ENCODE measurements around the gene CST1.
"Not testable (repeated sequence)": the region's sequence is repeated elsewhere in the genome, so short reads cannot be mapped to it uniquely, and the experiment has no call there.

Gene CST1, protein sequence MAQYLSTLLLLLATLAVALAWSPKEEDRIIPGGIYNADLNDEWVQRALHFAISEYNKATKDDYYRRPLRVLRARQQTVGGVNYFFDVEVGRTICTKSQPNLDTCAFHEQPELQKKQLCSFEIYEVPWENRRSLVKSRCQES

DNA sequence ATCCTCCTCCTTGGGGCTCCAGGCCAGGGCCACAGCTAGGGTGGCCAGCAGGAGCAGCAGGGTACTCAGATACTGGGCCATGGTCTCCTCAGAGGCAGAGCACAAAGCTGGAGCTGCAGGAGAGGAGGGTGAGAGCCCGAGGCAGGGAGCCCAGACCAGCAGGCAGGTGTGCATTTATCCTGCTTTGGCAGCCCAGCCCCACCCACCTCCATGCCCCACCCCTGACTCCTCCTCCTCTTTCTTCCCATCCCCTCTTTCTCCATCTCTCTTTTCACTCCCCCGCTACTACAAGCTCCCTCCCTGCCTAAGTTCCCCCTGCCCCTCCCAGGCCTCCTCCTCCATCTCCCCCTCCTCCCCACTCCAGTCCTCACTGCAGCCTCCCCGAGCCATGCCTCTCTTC, at the start of gene CST1:
CST1 (minus strand) TSS at position 150 of the 400 bp plus-strand sequence; CDS start at position 81, 69 bp downstream.
- not testable (repeated sequence) for DNase-seq

DNA sequence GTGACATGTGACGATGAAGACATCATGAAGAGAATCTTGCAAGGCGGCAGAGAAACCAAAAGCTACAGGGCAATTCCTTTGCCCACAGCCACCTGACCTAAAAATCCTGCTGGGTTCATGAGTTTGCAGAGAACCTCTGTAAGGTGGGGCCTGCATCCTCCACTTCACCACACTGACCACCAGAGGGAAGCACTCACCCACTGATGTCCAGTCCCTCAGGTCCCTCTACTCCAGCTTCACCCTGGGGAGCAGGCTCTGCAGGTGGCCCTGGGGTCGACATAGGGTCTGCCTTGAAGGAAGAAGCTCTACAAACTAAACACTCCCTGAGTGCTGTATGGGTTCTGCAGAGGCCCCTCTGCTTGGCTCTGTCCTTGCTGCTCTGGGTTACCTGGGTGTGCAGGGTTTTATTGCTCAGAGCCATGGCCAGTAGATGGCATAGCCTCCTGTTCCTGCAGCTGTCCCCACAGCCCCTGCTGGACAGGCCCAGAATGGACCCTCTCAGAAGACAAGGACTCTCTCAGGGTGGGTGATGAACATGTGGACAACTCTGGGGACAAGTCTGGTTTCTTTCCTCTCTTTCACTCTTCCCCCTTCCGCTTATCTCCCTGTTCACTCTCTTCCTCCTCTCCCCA, 48.6 kb upstream of the CST1 start:
- DNase-seq = not testable (repeated sequence)

DNA sequence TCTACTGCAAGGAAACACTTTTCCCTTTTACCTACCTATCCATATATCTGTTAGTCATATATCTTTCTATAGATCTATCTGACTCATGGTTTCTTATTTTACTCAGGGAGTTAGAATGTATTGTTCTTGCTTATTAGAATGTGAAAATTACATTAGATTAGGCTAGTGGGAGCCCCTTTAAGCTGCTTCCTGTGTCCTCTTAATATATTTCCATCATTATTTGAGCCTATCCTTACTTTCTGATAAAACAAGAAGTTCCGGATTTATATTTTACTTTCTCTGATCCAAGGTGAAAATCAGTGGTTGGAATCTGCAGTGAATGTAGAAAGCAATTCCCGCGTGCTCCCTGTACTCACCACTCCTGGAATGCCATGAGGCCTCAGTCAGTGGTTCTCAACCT, 44.8 kb upstream of the CST1 start:
- no peak for DNase-seq

DNA sequence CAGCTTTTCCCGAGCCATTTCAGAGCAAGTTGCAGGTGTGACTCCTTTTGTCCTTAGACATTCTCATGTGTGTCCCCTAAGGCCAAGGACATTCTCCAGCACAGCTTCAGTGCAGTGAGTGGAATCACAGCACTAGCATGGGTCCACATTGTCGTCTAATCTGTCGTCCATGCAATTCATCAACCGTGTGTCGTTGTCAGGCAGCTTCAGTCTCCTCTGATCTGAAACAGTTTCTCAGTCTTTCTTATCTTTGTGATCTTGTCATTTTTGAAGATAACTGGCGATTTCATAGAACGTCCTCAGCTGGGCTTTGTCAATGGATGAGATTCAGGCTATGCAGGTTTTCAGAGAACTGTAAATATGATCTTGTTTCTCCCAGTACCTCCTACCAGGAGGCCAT, 44.1 kb upstream of the CST1 start:
- no peak for DNase-seq

DNA sequence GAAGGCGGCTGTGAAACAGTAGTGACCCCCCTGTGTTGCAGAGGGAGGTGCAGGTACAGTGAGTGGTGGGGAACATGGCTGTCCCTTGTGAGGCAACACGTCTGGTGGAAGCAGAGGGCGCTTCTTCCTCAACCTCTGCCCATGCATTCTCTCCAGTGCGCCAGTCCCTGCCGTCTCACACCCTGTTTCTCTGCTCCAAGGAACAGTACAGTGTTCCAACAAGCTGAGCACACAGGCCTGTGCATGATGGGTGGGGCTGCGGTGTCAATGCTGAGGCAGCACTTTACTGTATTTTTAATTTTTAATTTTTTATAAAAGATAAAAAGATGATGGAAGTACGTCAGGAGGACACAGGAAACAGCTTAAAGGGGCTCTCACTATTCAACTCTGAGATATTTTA, 43.3 kb upstream of the CST1 start:
- DNase-seq = no peak

DNA sequence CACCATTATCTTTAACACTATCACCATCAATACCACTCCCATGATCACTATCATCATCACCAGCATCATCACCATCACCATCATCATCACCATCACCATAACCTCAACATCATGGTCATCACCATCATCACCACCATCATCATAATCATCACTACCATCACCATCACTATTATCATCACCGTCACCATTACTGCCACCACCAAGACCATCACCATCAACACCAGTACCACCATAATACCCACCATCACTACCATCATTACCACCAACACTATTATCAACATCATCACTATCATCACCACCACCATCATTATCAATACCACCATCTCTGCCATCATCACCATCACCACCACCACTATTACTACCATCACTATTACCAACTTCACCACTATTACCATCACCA, 32.7 kb upstream of the CST1 start:
- DNase-seq = no peak

DNA sequence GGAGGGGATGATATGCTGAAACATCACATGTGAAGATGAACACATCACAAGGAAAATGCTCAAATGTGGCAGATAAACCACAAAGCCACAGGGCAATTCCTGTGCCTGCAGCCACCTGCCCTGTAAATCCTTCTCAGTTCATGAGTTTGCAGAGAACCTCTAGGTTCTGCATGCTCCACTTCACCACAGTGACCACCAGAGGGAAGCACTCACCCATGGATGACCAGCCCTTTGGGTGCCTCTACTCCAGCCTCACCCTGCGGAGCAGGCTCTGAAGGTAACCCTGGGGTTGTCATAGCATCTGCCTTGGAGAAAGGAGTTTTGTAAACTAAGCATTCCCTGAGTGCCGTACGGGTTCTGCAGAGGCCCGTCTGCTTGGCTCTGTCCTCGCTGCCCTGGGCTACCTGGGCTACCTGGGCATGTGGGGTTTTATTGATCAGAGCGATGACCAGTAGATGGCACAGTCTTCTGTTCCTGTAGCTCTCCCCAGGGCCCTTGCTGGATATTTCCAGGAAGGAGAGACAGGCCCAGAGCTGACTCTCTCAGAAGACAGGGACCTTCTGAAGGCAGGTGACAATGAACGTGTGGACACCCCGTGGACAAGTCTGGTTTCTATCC, 31.7 kb upstream of the CST1 start:
- no peak for DNase-seq

DNA sequence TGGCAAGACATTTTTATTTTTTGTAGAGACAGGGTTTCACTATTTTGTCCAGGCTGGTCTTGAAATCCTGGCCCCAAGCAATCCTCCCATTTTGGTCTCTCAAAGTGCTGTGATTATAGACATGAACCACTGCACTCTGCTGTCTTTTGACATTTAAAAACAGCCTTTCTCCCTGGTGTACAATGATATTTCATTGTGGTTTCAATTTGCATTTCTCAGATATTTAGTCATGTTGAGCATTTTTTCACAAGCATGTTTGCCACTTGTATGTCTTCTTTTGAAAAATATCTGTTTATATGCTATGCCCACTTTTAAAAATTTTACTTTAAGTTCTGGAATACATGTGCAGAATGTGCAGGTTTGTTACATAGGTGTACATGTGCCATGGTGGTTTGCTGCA, 27.9 kb upstream of the CST1 start:
- DNase-seq = not testable (repeated sequence)

DNA sequence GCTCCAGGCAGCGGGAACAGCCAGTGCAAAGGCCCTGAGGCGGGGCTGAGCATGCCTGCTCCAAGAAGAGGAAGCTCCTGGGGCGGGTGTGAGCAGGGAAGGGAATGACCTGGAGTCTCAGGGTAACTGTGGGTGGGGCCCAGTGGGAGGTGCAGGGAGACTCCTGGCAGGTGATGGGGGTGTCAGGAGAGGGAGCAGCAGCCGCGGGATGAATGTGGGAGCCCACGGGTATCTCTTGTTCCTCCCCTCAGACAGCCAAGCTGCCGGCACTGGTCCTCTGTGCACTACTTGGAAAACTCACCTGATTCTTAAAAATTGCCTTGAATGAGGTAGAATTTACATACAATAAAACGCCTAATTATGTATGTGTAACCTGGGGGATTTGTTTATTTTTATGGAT, 26.6 kb upstream of the CST1 start:
- not testable (repeated sequence) for DNase-seq

DNA sequence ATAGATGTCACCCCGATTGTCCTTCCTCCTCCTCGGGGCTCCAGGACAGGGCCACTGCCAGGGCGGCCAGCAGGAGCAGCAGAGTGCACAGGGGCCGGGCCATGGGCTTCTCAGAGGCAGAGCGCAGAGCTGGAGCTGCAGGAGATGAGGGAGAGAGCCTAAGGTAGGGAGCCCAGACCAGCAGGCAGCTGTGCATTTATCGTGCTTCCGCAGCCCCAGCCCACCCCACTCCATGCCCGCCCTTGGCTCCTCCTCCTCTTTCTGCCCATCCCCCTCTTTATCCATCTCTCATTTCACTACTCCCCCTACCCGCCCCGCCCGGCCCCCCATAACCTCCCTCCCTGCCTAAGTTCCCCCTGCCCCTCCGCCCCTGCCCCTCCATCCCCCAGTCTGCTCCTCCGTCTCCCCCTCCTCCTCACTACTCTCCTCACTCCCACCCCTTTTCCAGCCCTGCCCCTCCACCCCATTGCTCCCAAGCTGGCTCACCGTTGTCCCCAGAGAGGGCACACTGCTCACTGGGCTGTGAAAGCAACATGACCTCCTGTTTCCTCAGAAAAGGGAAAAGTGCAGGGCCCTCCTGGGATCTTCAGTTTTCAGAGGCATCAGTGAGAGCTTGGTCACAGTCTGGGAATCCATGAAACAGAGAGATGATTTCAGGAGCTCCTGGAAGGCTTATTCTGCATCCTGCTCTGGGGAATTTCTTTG, 25.5 kb upstream of the CST1 start:
- DNase-seq = no peak

DNA sequence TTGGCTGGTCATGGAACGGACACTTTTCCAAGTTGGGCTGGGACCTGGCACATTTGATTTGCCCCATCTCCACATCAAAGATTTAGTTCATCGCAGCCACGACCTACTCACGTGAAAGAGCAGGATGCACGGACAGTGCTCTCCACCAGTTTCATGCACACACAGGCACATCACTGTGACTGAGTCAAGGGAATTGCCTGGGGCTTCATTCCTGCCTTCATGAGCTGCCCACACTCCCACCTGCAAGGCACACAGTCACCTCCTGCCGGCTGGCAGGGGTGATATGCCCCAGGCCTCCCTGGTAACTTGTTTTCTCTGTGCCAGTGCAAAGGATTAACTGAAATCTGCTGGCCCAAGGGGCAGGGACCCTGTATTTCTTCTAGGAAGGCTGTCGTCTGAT, 23.3 kb upstream of the CST1 start:
- DNase-seq = no peak

DNA sequence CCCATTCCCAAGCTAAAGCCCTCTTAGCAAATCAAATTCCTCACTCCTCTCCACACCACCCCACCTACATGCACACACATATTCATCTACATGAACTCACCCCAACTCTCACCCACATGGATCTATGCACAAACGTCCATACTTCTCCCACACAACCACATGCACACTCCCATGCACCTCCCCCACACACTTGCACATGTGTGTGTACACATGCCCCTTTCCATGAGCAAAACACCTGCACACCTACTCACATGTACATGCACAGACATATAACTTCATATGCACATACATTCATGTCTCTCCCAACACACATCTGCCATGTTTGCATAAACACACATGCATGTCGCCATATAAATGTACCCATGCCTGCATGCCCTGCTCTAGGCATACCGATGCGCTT, 22.8 kb upstream of the CST1 start:
- no peak for DNase-seq

DNA sequence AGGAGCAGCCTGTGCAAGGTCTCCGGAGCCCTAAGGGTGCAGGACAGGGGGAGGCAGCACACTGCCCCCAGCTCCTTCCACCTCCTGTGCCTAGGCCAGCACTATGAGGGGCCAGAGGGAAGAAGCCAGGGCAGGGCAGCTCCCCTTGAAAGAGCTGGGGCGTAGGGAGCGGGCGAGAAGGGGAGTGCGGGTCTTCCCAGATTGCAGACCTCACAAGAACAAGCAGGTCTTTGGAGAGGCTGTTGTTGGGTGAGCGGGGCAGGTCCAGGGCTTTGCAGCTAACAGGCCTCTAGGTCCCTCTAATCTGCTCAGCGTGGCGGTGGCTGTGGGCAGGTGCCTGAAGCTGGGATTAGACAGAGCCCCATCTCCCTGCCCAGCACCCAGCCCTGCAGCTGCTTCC, 22.4 kb upstream of the CST1 start:
- DNase-seq = no peak

DNA sequence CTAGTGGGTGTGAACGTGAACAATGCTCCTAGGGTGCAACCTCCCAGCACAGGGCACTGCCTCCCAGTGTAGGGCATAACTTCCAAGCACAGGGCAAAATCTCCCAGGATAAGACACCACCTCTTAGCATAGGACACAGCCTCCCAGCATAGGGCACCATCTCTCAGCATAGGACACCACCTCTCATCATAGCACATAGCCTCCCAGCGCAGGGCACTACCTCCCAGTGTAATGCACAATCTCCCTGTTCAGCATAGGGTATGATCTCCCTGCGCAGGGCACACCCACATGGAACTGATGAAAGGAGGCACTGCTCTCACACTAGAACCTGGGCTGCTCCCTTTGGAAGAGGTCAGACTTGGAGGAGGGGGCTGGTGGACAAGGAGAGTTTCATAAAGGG, 21.3 kb upstream of the CST1 start:
- no peak for DNase-seq

DNA sequence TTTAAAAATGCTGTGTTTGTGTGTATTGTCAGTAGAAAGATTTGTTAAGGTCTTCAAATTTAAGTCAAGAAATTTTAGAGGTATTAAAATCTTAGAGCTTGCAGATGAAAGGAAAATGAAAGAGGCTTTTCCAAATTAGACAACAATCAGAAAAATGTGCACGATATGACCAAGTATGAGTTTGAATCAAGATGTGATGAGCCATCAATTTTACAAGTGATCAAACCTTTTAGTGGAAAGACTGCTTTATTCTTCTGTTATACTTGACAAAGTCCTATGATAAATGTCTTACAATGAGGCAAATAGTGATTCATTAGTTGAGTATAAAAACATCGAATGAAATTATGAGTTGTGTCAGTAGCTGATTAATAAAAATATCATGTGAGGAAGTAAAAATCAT, 19.6 kb upstream of the CST1 start:
- no peak for DNase-seq

DNA sequence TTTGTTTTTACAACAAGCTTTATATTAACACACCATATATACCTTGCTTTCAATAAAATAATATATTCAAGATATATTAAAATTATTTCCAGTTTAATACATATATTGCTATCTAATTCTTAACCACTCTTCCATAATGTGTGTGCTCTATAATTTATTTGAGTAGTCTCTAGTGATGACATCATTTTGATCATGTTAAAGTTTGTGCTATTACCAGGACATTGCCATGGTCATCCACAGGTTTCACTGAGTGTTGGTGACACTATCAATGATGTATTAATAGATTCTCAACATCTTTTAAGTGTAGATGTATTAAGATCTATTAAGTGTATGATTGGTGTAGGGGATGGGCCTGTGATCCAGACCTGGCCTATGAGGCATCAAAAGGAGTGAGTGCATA, 17.8 kb upstream of the CST1 start:
- DNase-seq = not testable (repeated sequence)

DNA sequence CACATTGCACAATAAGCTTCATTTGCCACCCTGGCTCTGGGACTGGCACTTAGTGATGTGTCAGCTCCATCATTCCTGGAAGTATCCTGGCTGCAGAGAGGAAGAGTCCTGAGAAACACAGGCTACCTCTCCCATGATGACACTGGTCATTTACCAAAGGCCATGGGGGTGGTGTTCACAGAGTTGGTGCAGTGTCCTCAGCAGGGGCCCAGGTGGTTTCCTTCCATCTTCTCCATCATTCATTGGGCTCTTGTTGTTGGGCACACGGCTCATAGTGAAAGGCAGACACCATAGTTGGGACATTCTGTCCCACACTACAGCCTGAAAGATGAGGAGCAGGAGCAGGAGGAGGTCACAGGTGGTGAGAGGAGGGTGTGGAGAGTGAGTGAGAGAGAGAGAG, 15.8 kb upstream of the CST1 start:
- no peak for DNase-seq

DNA sequence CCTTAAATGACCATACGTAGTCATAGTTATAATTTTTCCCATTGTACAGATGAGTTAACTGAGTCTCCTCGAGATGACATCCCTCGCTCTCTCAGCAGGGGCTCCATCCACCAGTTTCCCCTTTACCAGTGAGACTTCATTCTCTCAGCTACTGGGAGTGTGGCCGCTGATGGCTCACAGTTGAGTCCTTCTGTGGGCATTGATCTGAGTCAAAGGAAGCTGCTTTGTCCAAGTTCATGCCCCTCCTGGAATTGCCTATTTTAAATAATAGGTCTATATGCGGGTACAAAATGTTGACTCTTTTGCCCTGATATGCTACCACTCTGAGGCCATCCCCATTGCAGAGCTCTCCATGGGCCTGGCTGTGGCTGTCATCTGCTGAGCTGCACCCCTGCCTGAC, 14.8 kb upstream of the CST1 start:
- DNase-seq = no peak

DNA sequence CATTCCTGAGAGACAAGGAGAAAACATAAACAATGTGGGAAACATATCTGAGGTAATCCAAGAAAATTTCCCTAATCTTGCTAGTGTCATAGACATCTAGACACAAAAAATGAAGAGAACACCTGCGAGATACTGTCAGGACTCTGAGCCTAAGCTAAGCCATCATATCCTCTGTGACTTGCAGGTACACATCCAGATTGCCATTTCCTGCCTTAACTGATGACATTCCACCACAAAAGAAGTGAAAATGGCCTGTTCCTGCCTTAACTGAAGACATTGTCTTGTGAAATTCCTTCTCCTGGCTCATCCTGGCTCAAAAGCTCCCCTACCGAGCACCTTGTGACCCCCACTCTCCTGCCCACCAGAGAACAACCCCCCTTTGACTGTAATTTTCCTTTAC, 13.9 kb upstream of the CST1 start:
- DNase-seq = not testable (repeated sequence)

DNA sequence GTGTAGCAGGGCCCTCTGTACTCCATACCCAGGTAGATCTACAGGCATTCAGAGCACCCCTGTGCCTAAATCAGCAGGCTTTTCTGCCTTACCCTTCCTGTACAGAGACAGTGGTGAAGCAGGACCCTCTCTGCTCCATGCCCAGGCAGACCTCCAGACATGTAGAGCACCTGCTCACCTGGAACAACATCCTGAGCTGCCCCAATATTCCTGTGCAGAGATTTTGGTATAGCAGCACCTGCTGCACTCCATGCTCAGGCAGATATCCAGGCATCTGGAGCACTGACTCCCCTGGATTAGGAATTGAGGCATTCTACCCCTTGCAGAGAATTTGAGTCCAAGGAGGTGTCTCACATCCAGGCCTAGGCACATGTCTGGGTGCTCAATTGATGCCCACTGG, 12.6 kb upstream of the CST1 start:
- no peak for DNase-seq

DNA sequence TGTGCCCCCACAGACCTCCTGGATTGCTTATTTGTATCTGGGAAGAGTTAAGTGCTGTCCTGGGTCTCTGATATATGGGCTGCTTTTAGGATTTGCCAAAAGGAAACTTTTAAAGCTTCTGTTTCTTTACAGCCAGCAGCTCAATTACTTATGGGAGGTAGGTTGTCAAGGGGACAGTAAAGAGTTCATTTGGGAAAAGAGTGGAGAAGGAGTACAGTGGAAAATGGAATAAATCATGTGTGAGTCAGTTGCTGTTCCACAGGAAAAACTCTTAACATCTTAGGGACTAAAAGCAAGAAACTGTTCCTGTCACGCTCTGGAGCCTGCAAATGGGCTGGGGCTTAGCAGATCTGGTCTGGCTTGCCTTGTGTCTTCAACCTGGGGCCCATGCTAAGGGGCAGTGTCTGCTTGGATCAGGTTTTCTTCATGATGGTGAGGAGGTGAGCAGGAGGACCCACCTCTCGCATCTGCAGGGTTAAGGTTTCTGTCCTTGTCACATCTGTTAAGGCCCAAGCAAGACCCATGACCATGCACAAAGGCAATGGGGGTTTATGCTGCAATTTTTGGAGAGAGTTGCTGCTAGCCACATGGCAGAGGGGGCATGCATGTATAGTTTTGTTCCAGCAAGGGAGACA, 8.7 kb upstream of the CST1 start:
- no peak for DNase-seq

DNA sequence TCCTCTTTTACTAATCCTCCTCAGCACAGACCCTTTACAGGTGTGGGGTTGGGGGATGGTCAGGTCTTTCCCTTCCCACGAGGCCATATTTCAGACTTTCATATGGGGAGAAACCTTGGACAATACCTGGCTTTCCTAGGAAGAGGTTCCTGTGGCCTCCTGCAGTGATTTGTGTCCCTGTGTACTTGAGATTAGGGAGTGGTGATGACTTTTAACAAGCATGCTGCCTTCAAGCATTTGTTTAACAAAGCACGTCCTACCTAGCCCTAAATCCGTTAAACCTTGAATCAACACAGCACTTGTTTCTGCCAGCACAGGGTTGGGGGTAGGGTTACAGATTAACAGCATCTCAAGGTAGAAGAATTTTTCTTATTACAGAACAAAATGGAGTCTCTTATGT, 6.1 kb upstream of the CST1 start:
- DNase-seq = not testable (repeated sequence)

DNA sequence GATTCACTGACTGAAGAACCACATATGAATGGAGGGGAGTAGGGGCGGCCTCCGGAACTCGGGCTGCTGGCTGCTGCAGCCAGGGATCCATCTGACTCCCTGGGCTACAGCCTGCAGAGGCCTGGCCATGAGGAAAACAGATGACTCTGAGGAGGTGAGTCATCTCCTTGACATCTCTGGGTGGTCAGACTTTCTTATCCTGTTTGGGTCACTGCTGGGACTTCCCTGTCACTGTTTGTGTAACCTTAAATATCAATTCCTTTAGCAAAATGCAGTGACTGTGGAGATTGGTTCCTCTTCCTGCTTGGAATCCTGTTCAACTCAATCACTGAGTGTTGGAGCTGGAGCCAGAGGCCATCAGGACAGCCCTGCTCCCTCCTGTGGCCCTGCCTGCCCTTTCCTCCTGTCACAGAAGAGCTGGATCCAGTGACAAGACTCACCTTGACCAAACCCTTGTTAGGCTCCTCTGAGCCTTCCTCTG, 4.4 kb upstream of the CST1 start:
- DNase-seq = not testable (repeated sequence)

DNA sequence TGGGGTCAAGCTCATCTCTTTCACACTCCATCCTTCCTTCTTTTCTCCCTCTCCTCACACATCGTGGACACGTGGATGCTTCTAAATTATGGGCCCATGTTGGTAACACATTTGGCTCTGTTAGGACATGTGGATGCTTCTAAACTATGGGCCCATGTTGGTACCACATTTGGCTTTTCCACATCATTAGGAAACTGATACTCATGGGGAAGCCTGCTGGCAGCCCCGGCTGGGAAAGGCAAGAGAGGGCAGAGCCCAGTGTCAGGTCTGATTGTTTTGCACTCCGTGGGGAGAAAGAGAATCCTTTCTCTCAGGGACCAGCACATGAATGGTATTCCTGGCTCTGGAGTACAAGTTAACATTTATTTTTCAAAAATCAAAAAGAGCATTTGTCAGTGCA, 4.0 kb upstream of the CST1 start:
- DNase-seq = no peak
